ENCODE data around the gene EXOC3.

EXOC3 gene

DNA sequence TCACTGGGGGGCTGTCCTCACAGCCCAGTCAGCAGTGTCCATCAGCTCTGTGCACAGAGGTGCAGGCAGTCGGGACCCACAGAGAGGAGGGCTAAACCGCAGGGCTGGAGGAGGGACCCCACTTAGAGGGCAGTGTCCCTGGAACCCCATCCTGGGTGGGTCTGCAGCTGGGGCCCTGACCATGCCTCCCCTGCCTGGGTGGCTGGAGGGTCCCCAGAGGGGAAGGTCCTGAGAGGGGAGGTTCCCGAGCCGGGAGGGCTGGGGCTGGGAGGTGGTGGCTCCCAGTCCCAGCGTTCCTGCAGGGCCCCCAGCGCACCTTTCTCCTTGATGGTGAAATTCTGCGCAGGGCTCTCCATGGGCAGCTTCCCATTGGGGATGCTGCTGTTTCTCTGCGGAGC, 32.7 kb downstream of the EXOC3 start:
- TF ChIP-seq, protein P1, sequence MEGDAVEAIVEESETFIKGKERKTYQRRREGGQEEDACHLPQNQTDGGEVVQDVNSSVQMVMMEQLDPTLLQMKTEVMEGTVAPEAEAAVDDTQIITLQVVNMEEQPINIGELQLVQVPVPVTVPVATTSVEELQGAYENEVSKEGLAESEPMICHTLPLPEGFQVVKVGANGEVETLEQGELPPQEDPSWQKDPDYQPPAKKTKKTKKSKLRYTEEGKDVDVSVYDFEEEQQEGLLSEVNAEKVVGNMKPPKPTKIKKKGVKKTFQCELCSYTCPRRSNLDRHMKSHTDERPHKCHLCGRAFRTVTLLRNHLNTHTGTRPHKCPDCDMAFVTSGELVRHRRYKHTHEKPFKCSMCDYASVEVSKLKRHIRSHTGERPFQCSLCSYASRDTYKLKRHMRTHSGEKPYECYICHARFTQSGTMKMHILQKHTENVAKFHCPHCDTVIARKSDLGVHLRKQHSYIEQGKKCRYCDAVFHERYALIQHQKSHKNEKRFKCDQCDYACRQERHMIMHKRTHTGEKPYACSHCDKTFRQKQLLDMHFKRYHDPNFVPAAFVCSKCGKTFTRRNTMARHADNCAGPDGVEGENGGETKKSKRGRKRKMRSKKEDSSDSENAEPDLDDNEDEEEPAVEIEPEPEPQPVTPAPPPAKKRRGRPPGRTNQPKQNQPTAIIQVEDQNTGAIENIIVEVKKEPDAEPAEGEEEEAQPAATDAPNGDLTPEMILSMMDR (IDR thresholded peaks at IDR 0.05; ENCODE audit: low read length), result no peak
- no peak for TF ChIP-seq EZH2 (IDR thresholded peaks at IDR 0.05; ENCODE audit: borderline replicate concordance, low read length)
- Histone ChIP-seq H2AFZ (ENCODE audit: low read length) (no peak overlapping the region), H3K9me3 (ENCODE audit: low read length) (no peaks in the 10 kb centered on the region), H3K27ac (ENCODE audit: low read depth, low read length, poor library complexity, severe bottlenecking) (no peak overlapping the region), H3K4me1 (ENCODE audit: insufficient read depth, low read length, severe bottlenecking) (peaks cover 29% of the 10 kb centered on the region), H4K20me1 (ENCODE audit: insufficient read depth, low read length) (no peaks in the 10 kb centered on the region), H3K9ac (ENCODE audit: low read length) (no peak overlapping the region), H3K9me2 (ENCODE audit: low read depth, low read length) (no peaks in the 10 kb centered on the region), H3K79me2 (ENCODE audit: insufficient read depth, low read length) (0 out of 2 replicates have a peak, but pooled peaks cover 4% of the 10 kb centered on the region), H3K4me3 (ENCODE audit: low read depth, low read length, poor library complexity, severe bottlenecking) (no peak overlapping the region), H3K4me2 (ENCODE audit: low read length) (no peak overlapping the region), H3K36me3 (ENCODE audit: insufficient read depth, low read length) (peaks cover 7% of the 10 kb centered on the region; the same call in 1 of the 2 replicates), H3F3A (ENCODE audit: insufficient read depth, low read length) (no peaks in the 10 kb centered on the region), H3K27me3 (ENCODE audit: insufficient read depth, low read length) (peaks cover 28% of the 10 kb centered on the region; the same call in 1 of the 2 replicates)

DNA sequence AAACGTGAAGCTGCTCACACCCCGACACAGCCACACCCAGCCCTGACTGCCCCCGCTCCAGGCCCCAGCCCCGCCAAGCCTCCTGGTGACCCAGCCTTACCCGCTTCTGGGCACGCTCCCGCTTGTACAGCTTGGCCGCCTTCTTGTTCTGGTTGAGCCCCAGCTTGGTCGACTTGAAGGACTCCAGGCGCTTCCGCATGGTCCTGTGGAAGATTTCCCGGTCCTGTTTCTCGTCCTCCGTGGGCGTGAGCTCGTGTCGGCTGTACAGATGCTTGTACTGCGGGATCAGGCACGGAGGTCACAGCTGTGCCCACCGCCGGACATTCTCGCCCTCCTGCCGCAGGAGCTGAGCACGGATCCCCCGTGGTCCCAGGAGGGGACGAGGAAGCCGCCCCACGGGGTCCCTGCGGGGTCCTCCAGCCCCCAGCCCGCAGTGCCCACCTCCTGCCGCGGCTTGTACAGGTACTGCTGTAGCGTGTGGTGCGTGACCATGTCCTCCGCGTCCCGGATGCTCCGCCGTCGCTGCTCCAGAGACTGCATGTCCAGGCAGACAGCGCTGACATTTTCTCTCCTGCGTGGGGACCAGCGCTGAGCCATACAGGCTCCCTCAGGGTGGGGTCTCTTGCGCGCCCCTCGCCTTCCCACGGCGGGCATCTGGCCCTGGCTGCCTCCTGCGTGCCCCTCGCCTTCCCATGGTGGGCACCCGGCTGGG, 33.3 kb downstream of the EXOC3 start:
- H4K20me1 ChIP-seq (ENCODE audit: insufficient read depth, low read length), result no peaks in the 10 kb centered on the region
- H3K9ac ChIP-seq (ENCODE audit: low read length), result no peak overlapping the region
- peaks cover 1% of the 10 kb centered on the region; the same call in 1 of the 2 replicates for H3K36me3 ChIP-seq (ENCODE audit: insufficient read depth, low read length)
- no peak overlapping the region for H3K4me3 ChIP-seq (ENCODE audit: low read depth, low read length, poor library complexity, severe bottlenecking)
- H3K27me3 ChIP-seq (ENCODE audit: insufficient read depth, low read length), result peaks cover 28% of the 10 kb centered on the region; the same call in 1 of the 2 replicates
- no peak overlapping the region for H3K27ac ChIP-seq (ENCODE audit: low read depth, low read length, poor library complexity, severe bottlenecking)
- no peaks in the 10 kb centered on the region for H3K9me3 ChIP-seq (ENCODE audit: low read length)
- no peak overlapping the region for H2AFZ ChIP-seq (ENCODE audit: low read length)
- 0 out of 2 replicates have a peak, but pooled peaks cover 4% of the 10 kb centered on the region for H3K79me2 ChIP-seq (ENCODE audit: insufficient read depth, low read length)
- peaks cover 24% of the 10 kb centered on the region for H3K4me1 ChIP-seq (ENCODE audit: insufficient read depth, low read length, severe bottlenecking)
- H3F3A ChIP-seq (ENCODE audit: insufficient read depth, low read length), result no peaks in the 10 kb centered on the region
- TF ChIP-seq EZH2 (IDR thresholded peaks at IDR 0.05; ENCODE audit: borderline replicate concordance, low read length), result no peak
- TF ChIP-seq, protein P1 (IDR thresholded peaks at IDR 0.05; ENCODE audit: low read length), result no peak
- H3K9me2 ChIP-seq (ENCODE audit: low read depth, low read length), result no peaks in the 10 kb centered on the region
- H3K4me2 ChIP-seq (ENCODE audit: low read length), result no peak overlapping the region

DNA sequence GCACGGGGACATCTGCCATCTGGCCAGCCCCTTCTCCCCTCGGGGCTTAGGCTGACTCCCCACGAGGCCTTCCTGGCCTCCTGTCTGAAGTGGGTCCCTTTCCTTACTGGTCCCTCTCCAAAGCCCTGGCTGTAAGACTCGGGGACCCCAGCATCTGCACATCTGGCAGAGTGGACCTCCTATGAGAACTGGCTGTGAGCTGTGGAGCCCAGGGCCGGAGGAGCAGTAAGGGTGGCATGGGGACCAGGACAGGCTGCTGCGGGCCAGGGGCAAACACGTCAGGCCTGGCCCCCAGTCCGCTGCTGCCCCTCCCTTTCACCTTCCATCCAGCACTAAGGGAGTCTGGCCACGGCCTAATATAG, 33.8 kb downstream of the EXOC3 start:
- H4K20me1 ChIP-seq (ENCODE audit: insufficient read depth, low read length), result no peaks in the 10 kb centered on the region
- TF ChIP-seq, protein P1 (IDR thresholded peaks at IDR 0.05; ENCODE audit: low read length), result no peak
- TF ChIP-seq EZH2 (IDR thresholded peaks at IDR 0.05; ENCODE audit: borderline replicate concordance, low read length), result no peak
- H3K4me3 ChIP-seq (ENCODE audit: low read depth, low read length, poor library complexity, severe bottlenecking), result no peak overlapping the region
- peaks cover 18% of the 10 kb centered on the region for H3K4me1 ChIP-seq (ENCODE audit: insufficient read depth, low read length, severe bottlenecking)
- H3K36me3 ChIP-seq (ENCODE audit: insufficient read depth, low read length), result no peaks in the 10 kb centered on the region
- H3K9me3 ChIP-seq (ENCODE audit: low read length), result no peaks in the 10 kb centered on the region
- no peak overlapping the region for H2AFZ ChIP-seq (ENCODE audit: low read length)
- no peak overlapping the region for H3K4me2 ChIP-seq (ENCODE audit: low read length)
- H3K9me2 ChIP-seq (ENCODE audit: low read depth, low read length), result no peaks in the 10 kb centered on the region
- H3K27ac ChIP-seq (ENCODE audit: low read depth, low read length, poor library complexity, severe bottlenecking), result no peak overlapping the region
- 0 out of 2 replicates have a peak, but pooled peaks cover 4% of the 10 kb centered on the region for H3K79me2 ChIP-seq (ENCODE audit: insufficient read depth, low read length)
- H3K9ac ChIP-seq (ENCODE audit: low read length), result no peak overlapping the region
- H3K27me3 ChIP-seq (ENCODE audit: insufficient read depth, low read length), result peaks cover 28% of the 10 kb centered on the region; the same call in 1 of the 2 replicates
- no peaks in the 10 kb centered on the region for H3F3A ChIP-seq (ENCODE audit: insufficient read depth, low read length)

Measured in OCI-LY1 (cell line).